HG02943 (cell line): Measurements from ENCODE around the gene CLEC4M.
"Not testable (repeated sequence)": the region's sequence is repeated elsewhere in the genome, so short reads cannot be mapped to it uniquely, and the experiment has no call there.

ENCODE experiments used
- ATAC-seq: cut with Tn5 transposase; IDR thresholded peaks from one replicate; pipeline ENCODE4 v1.9.1; 2021; ENCODE audit warnings: mild to moderate bottlenecking, low read depth, moderate library complexity; ENCODE audit not compliant: unreplicated experiment

The CLEC4M gene

DNA sequence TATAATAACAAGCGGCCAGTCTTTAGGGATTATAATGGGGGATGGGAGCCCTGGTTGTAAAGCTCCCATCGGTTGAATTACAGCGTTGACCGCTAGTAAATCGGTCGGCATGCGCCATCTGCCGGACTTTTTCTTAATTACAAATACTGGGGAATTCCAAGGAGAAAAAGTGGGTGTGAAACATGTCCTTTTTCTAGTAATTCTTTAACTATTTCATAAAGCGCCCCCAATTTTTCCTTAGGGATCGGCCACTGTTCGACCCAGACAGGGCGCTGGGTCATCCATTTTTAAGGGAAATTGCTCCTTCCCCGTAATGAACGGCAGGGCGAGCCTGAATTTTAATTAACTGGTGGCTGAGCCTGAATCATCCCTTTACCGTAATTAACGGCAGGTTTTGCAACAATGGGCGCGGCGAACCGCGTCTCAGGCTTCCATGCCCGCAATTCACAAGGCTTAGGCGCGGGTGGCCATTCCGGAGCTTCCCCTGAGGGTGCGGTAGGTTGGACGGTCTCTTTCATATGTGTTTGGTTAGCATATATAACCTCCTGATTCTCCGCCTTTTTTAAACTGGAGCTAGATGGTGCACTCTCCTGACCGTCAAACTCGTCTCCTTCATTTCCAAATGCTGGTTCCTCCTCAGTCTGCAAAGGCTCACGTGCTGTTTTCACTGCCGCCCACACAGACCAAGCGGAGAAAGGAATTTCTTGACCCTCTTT, 36.8 kb downstream of the CLEC4M start:
- ATAC-seq, result no peak

GRCh38 chr19:7801020-7801570, 38.1 kb downstream of the CLEC4M start:
- ATAC-seq, result no peak

GRCh38 chr19:7806234-7806633, 43.2 kb downstream of the CLEC4M start:
- no peak for ATAC-seq

GRCh38 chr19:7806876-7807275, 43.8 kb downstream of the CLEC4M start:
- no peak for ATAC-seq

- no peak for ATAC-seq
Observed at GRCh38 chr19:7808108-7808507, 45.1 kb downstream of the CLEC4M start.

- ATAC-seq, result no peak
Observed at GRCh38 chr19:7811989-7812388, 48.9 kb downstream of the CLEC4M start.

DNA sequence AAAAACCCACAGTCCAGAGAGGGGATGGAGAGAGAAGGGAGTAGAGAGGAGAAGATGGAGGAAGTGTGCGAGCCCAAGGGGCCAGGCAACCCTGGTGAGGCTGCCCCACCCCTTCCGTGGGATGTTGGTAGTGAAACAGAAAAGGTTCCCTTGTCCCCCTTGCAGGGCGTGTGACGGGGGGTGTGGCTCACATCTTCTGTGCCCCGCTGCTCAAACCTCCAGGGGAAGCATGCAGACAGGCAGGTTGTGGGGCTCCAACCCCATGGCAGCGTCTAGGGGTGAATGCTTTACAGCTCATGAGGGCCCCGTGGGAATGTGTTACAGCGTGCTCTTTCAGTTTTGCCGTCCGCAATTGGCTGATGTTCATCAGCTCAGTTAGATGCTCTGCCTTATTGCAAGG, 52.3 kb downstream of the CLEC4M start:
- no peak for ATAC-seq

- ATAC-seq, result not testable (repeated sequence)
Observed at GRCh38 chr19:7816040-7816439, 53.0 kb downstream of the CLEC4M start.

DNA sequence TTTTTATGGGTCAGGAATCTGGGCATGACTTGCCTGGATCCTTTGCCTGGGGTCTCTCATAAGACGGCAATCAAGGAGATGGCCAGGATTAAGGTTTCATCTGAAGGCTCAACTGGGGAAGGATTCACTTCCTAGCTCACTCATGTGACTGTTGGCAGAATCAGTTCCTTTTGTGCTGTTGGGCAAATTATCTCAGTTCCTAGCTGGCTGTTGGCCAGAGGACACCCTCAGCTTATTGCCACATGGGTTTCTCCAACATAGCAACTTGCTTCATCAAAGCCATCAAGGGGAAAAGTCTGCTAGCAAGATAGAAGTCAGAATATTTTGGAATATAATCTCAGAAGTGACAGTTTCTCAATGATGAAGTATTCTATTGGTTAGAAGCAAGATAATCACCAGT, 54.8 kb downstream of the CLEC4M start:
- ATAC-seq, result no peak

DNA sequence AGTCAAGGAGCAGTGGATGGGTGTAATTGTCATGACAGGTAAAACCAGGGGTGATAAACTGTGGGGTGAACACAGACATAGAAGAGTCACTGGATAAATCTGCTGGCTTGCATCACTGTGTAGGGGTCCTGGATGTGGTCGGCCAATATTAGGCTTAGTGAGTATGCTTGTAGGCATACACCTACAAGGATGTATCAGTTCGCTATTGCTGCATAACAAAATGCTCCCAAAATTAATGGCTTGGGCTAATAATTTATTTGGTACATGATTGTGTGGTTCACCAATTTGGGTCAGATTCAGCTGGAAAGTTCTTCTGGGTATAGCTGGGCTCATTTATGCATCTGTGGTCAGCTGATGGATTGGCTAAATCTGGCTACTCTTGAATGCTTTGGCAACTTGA, 55.8 kb downstream of the CLEC4M start:
- no peak for ATAC-seq
